ENCODE results near the gene NTMT2.
"Not testable (repeated sequence)": the region's sequence is repeated elsewhere in the genome, so short reads cannot be mapped to it uniquely, and the experiment has no call there.

Gene NTMT2

DNA sequence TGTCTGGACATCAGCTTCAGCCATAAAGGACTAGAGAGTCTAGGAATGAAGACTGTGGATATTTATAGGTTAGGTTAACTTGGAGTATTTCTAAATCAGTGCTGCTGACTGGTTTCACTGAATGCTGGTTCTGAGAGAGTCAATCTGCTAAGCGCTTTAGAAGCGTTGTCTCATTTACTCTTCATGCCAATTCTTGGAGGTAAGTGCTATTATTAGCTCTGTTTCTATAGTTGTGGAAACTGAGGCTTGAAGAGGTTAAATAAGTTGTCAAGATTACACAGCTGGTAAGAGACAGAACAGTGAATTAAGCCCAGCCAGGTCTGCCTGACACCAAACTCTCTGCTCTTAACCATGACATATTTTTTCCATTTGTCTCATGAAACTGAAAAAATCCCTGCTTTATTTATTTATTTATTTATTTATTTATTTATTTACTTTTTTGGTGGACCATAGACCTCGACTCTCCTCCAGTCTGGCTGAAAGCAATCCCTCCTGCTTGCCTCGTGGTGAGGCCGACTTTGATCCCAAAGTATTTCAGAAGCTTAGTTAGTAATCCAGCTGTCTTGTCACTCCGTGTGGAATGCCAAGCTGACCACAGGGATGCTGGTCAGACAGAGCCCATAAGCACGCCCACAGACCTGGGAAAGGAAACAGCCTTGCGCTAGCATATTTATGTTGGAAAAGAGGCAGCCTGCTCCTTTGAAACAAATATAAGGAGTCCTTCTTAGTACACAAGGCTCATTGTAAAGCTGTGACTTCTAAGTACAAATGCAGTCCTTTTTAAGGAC, 16.9 kb downstream of the NTMT2 start:
- no peak for DNase-seq

DNA sequence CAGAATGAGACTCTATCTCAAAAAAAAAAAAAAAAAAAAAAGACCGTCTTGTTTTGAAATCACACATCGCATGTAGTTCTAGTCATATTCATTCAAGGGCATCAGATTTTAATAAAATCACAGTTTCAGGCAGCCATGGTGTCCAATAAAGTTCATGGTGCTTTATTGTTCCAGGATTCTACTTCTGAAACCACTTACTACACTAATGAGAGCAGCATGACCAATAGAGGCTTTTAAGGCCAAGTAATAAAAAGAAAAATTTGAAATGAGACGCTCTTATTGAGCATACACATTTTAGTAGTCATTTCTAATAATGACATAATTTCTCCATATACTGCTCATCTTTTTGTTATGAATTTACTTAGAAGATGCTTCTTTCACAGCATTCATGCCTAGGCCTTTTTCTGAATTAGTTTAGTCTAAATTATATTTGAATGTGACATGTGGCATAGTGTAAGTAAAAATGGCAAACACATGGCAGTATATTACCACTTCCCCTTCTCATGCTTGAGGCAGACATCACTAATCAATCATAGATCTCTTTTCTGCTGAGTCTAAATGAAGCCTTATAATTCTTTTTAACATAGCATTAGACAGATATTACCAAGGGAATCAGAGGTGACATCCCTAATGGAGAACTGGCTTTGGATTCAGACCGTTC, 18.5 kb downstream of the NTMT2 start:
- DNase-seq = no peak

DNA sequence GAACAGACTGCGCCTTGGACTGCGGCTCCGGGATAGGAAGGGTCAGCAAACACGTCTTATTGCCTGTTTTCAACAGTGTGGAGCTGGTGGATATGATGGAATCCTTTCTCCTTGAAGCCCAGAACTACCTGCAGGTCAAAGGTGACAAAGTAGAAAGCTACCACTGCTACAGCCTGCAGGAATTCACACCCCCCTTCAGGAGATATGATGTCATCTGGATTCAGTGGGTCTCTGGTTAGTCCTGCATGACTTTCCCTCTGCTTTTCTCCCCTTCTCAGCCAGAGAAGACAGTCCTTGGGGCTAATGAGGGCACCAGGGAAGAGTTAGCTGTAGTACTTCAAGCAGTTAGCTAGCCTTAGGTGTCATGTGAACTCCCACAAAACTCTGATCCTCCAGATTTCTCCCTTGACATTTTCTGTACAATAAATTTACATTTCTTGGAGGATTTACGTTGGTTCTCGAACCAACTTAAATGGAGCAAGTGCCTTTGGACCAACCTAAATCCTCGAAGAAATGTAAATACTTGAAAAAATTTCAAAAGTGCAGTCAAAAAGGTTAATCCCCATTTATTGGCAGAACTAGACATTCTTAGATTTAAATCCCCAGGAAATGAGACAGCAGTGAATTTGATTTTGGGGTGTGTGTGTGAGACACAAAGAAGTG, 20.9 kb downstream of the NTMT2 start:
- DNase-seq = no peak

DNA sequence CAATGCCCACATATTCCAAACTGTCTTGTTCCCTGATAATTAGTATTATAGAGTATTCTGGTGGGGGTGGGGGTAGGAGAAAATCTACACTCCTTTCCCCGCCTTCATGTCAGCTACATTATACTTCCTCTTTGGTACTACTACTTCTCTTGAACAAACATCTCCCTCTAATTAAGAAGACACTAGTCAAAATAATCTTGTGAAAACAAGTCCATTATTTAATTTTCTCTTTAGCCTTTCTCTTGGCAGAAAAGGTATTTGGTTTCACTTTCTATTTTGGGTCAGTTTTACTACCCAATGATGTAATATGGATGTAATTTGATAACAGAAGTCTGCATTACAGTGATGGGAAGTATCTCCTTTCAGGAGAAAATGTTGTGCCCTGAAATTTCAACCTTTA, 22.5 kb downstream of the NTMT2 start:
- DNase-seq = no peak

DNA sequence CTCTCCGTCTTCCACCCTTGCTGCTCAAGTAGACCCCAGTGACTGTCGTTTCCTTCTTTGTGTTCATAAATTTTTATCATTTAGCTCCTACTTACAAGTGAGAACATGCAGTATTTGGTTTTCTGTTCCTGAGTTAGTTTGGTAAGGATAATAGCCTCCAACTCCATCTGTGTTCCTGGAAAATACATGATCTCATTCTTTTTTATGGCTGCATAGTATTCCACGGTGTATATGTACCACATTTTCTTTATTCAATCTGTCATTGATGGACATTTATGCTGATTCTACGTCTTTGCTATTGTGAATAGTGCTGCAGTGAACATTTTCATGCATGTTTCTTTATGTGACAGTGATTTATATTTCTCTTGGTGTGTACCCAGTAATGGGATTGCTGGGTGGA, 24.8 kb downstream of the NTMT2 start:
- not testable (repeated sequence) for DNase-seq

DNA sequence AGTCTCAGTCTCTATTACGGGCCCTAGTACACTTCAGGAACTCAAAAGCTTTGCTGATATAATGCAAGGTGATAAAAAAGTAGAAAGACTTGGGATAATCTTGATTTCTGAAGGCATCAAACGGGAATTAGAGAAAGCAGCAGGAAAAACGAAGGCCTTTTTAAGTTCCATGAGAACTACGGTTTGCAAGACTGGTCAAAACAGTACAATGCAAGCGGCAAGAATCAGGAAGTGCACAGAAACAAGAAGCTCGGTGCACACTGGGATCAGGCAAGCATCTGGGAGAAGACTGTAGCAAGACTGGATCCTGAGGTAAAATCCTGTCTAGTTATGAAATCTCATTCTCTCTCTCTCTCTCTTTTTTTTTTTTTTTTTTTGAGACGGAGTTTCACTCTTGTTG, 28.6 kb downstream of the NTMT2 start:
- DNase-seq = no peak

DNA sequence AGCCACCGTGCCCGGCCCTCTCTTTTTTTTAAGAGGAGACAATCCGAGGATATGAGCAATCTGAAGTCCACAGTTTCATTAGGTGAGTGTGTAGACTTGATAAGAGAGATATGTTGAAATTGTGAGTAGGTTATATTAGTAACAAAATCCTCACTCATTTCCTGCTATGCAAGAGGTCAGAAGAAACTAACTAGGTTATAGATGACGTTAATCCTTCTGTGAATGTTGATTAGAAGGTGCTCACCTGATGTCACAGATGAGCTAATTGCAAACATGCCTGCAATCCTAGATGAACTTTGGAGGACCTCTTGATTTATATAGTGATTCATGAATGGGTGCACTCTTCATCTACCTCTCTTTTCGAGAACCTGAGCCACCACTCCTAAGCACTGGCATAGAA, 29.3 kb downstream of the NTMT2 start:
- DNase-seq = no peak

DNA sequence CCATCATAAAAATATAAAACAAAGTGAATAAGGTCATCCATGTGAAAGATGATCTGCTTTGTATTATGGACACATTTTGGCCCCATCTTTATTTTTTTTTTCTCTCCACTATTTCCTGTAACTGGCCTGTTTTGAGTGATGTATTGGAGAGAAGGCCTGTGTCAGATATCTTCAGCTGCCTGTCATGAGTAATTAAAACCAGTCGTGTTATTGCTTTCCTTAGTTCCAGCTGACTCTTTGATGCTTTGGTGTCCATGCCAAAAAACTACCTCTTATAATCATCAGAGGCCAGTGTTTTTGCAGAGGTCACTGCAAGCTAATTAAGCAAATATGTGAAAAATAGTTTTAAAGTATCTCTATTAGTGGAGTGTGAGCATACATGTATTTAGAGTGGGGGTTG, 29.7 kb downstream of the NTMT2 start:
- DNase-seq = no peak

DNA sequence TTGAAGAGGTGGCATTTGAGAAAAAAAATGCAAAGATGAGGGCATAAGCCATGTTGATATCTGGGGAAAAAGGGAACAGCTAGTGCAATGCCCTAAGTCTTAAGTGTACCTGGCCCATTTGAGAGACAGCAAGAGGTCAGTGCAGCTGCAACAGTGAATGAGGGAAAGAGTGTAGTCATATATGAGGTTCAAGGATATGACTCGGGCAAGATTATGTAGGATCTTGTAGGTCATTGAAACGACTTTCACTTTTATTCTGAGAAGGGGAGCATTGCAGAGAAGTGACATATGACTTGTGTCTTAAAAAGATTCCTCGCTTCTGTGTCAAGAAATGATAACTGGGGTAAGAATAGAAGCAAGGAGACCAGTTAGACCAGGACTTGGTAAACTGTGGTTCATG, 31.0 kb downstream of the NTMT2 start:
- no peak for DNase-seq

DNA sequence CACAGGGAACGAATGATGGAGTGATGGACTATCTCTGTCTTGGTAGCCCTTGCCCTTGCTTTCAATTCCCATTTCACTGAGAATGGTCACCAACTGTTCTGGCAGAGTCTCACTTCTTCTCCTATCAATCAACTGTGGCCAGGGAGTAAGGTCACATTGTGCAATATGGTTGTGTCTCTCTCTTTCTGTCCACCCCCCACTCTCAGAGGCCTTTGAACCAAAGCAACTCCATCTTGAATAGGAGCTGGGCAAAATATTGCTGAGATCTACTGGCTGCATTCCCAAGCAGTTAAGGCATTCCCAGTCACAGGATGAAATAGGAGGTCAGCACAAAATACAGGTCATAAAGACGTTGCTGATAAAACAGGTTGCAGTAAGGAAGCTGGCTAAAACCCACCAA, 36.7 kb downstream of the NTMT2 start:
- no peak for DNase-seq

DNA sequence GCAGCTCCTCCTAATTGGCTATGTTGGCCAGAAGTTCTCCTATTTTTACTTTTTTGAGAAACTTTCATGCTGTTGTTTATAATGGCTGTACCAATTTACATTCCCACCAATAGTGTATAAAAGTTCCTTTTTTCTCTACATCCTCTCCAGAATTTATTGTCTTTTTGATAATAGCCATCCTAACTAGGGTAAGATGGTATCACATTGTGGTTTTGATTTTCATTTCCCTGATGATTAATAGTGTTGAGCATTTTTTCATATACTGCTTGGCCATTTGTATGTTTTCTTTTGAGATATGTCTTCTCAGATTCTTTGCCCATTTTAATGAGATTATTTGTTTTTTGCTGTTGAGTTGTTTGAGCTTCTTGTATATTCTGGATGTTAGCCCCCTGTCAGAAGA, 46.8 kb downstream of the NTMT2 start:
- DNase-seq = no peak

DNA sequence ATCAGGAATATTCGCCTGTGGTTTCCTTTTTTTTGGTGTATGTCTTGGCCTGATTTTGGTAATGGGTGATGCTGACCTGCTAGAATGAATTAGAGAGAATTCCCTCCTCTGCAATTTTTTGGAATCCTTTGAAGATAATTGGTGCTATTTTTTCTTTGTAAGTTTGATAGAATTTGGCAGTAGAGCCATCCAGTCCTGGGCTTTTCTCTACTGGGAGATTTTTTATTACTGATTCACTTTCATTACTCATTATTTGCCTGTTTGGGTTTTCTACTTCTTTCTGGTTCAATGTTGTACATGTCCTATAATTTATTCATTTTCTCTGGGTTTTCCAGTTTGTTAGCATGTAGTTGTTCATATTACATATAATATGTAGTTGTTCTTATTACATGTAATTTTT, 48.7 kb downstream of the NTMT2 start:
- DNase-seq = no peak

DNA sequence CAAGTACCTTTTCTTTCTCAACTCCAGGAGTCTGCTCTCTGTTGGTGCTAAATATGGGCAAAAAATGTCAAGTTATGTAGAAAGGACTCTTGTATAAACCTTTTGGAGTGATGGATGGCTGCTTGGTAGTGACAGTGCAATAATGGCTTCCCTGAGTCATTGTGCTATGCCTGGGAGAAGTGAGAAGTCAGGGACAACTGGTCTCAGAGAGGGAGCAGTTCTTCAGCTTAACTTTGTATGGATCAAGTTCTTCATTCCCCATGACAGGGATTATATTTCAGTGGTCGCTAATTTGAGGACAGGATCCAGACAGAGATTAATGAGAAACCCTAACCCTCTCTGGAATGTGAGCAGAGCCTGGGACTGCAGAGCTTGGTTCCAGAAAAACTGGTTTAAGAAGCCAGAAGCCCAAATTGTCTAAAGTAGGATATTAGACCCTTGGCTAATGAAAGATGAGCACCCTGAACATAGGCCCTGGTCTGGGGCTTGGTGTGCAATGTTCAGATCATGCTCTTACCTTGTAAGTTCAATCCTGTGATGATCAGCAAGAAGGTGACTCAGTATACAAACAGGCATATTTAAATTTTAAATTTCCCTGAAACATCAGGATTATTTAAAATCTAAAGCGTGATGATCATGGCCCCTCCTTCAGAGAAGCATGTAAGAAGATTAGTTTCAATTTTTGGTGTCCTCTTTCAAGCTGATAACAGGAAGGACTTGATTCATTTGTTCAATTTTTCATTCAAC, 50.9 kb downstream of the NTMT2 start:
- no peak for DNase-seq

DNA sequence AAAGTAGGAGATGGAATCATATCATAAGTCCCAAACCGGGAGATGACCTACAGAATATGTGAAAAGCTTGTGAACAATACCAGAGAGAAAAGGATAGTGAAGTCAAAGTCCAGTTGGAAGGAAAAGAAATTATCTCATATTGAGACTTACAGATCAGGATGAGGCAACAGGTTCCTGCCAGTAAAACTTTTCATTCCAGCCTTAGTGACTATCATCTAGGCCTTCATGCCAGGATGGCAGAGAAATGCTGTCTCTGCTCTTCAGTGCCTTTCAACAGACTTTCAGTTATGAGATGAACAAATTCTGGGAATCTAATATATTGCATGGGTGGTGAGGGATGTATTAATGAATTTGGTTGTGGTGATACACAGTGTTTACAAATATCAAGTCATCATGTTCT, 52.3 kb downstream of the NTMT2 start:
- no peak for DNase-seq

DNA sequence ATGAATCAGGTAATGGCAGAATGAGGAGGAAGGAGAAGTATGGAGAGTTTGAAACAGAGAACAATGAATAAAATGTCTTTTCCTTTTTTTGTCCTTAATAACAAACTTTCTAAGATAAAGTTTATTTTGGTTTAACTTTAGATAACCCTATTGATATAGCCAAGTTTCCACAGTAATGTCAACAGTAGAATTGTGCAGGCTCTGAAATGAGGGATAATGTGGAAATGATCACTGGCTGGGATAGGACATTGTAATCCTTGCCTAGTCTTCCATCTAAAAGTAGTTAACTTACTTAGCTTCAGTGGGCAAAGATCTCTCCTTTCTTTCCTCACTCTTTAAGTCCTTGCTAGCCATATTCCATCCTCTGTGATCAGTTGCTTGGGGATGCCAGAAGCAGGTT, 52.8 kb downstream of the NTMT2 start:
- DNase-seq = no peak

DNA sequence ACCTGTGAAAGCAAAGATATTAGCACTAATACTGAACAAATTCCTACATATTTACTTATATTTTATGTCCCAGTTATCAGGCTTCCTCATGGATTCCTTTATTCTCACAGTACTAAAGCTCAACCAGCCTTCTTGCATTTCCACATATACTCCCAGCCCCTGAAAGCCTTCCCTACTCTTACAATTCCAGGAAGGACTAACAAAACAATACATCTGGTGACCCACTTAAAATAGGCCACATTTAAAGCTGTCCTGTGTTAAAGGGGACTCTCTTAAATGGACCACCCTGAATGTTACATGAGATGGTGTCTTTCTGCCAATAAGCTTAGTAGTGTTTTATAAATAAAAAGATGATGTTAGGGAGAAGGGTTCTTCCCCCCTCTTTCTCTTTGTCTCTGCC, 54.4 kb downstream of the NTMT2 start:
- DNase-seq = no peak

DNA sequence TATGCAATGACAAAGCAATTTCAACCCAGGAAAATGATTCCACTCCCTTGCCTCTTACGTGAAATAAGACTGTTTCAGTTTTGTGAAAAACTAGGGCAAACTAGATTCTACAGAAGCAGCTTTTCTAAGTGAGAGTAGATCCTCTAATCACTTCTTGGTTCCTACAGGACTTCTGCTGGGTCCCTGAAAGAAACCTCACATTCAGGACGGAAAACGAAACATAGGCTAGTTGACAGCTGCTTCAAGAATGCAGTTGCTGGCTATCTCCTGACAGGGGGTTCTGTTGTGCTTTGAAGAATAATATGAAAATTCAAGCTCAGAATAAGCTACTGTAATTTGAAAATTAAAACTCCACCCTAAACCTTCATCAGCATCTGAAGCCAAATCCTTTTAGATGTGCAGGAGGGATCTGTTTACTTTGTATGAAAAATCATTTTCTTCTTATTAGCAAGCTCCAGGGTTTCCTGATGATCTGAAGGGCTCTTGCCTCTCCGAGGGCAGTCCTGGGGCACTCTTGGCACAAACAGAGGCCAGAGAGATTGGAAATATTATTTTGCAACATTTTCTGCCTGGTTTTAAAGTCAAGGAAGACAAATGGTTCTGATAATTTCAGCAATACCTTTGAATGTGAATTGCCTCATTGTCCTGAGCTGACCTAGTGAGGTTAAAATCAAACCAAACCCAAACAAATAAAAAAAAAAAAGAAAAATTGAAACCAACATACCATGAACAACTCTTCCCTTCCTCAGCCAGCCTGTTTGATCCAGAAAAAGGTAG, 55.0 kb downstream of the NTMT2 start:
- no peak for DNase-seq

DNA sequence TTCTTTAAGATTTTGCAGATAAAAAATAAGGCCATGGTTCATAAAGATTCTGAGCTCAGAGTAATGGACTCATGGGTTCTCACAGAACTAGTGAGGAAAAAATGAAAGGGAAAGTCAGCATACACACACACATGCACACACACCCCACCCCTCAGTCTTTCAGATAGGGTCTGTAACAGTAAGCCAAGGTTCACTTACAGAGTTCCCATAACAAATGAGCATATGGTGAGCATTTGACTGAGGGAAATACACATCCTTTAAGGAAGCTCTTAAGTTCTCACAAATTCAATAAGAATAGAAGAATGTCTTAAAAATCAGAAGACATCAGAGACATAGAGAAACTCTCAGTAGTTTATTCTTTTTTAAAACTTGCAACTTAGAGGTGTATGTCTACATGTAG, 57.9 kb downstream of the NTMT2 start:
- DNase-seq = no peak

DNA sequence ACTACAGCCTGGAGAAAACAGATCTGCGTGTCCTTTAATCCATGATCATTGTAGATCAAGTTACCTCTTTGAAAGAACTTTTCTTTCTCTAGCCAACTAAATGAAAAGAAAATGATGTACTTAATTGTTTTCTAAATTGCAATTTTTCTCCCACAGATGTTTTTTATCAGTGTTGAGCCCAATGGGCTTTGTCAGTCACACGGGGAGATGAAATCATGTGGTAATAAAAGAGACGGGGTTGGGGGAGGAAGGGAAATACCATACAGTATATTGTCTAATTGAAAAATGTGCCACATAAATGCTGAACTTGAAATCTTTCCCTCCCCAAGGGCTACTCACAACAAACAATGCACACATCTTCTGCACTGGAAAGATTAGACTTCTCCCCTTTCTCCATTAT, 58.4 kb downstream of the NTMT2 start:
- no peak for DNase-seq

DNA sequence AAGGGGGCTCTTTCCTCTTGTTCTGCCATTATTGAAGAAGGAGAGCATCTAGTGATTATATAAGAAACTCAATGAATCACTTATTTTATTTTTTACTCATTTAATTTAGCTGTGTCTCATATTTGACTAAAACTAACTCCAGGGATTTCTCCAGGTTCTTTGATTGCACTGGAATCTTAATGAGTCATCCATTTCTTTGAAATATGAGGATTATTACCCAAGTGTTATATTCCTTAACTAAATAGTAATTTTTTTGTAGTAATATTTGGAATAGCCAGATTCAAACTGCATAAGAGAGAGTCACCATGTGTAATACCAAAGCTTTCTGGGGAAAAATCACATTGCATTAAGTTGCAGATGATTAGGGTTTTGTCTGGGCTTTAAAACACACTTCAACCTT, 59.5 kb downstream of the NTMT2 start:
- DNase-seq = no peak

DNA sequence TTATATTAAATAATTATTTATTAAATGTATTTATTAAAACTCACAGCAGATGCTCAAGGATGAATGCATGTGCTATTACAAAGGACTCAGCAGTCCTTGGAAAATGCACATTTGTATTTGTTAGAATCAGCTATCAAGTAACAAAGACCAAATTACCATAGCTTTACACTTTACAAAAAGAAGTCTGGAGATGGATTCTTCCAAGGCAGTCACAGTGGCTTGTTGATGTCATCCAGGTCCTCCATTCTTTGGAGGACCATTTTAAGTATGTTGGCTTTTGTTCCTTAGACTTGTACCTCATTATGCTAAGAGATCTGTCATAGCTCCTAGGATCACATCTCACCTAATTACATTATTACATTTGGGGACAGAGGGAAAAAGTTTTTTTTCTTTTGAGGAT, 63.4 kb downstream of the NTMT2 start:
- DNase-seq = no peak

DNA sequence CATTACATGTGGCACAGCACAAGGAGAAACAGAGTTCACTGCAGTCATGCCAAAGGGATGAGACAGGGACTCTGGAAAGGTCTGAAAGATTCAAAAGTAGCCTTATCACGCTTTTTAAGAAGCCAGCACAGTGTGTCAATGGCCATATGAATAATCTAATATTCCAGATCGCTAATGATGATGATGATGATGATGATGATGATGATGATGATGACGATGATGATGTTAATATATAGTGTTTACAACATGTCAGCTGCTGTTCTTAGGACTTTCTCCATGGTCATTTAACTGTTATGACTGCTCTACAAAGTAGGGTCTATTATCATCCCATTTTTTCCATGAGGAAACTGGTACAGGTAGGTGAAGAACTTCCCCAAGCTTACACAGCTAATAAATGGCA, 64.4 kb downstream of the NTMT2 start:
- DNase-seq = no peak

DNA sequence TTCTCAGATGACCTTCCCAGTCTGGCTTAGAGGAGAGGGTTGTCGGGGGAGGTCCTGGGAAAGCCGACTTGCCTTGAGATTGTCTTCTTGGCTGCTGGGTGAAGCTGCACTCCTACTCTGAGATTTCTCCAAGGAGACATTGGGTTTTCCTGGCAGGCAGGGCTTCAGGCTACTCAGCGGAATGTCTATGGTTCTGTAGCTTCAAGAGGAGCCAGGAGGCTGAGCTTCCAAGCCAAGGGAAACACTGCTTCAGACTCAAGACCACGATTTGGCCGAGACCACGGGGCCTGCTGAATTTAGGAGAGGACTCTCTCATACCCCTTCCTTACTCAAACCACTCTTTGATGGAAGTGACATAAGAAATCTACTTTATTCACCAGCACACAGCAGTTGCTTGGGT, 67.8 kb downstream of the NTMT2 start:
- DNase-seq = no peak
